ENCODE measurements around the gene ALKBH4. TPM values are rescaled to one million over a fixed set of nuclear protein-coding genes. Genes with fewer than 3 reads are reported as not detected.

Gene ALKBH4
- total and polyA plus RNA-seq, 2 of the 4 experiments (the other 2 are of a cell fraction) = 6.1 to 7.4 TPM

DNA sequence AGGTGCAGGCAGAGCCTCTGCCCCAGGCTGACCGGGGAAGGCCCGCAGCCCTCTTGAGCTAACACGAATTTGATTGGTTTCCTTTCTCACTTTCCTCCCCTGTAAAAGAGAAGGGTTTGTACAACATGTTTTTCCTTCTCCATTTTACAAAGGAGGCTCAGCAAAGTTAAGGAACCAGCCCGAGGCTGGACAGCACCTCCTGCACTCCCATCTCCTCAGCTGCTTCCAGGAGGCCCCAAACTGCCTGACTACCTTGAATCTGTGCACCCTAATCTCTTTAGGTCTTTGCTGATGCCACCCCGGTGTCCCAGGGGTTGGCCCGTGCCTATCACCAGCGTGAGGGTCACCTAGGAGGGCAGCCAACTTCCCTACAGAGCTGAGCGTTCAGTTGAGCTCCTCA lies 4.2 kb downstream of the ALKBH4 start:
- Histone ChIP-seq H3K4me3 (ENCODE audit: insufficient read depth, low read depth, low read length) (no peak overlapping the region), H4K8ac (ENCODE audit: low read depth in 2 of 2, low read length in 2 of 2) (no peak overlapping the region), H3K18ac (ENCODE audit: low read depth, low read length) (no peak overlapping the region), H2BK5ac (ENCODE audit: low read depth, low read length, poor library complexity, severe bottlenecking) (no peak overlapping the region), H3K4me2 (ENCODE audit: low read depth, low read length) (no peak overlapping the region), H3K23ac (ENCODE audit: low read depth, low read length) (no peak overlapping the region), H3K4me1 (ENCODE audit: control insufficient read depth, insufficient read depth, low read length) (peaks cover 12% of the 10 kb centered on the region), H3K27ac (ENCODE audit: insufficient read depth, low read length) (no peak overlapping the region), H3K4ac (ENCODE audit: low read depth, low read length) (no peak overlapping the region), H3K79me1 (ENCODE audit: low read depth in 1 of 2, low read length in 2 of 2) (peaks cover 16 to 55% of the 10 kb centered on the region in 2 experiments), H2BK20ac (ENCODE audit: low read depth, low read length) (no peak overlapping the region), H4K91ac (ENCODE audit: insufficient read depth, low read depth, low read length) (no peak overlapping the region), H4K20me1 (ENCODE audit: insufficient read depth, low read length) (peaks cover 12% of the 10 kb centered on the region), H3K9me3 (ENCODE audit: control insufficient read depth, insufficient read depth, low read length) (no peaks in the 10 kb centered on the region), H4K5ac (ENCODE audit: low read depth, low read length) (no peak overlapping the region), H3K27me3 (ENCODE audit: control insufficient read depth, insufficient read depth, low read length) (no peaks in the 10 kb centered on the region), H3K56ac (ENCODE audit: extremely low read depth, insufficient read depth, low read length) (no peak overlapping the region), H2AK5ac (ENCODE audit: low read depth, low read length) (no peak overlapping the region), H3K9ac (ENCODE audit: low read depth, low read length) (no peak overlapping the region), H2BK120ac (ENCODE audit: low read depth, low read length) (no peak overlapping the region), H3K9me1 (ENCODE audit: insufficient read depth, low read length) (peaks cover 5% of the 10 kb centered on the region), H2AFZ (replicated peaks; ENCODE audit: low read length, poor library complexity) (peak overlapping the region; percentile 58), H3K14ac (replicated peaks; ENCODE audit: low read depth, low read length) (no peak overlapping the region), H2AK9ac (replicated peaks; ENCODE audit: low read depth, low read length, poor library complexity) (no peak overlapping the region), H3K36me3 (ENCODE audit: control insufficient read depth, insufficient read depth, low read length) (peaks cover 26% of the 10 kb centered on the region), H2BK15ac (ENCODE audit: low read depth, low read length) (no peak overlapping the region)
- 100% methylated on average over 1 of the region's 8 CpGs; no CpG with 5 or more reads in 1 of the 2 experiments for WGBS, 2 experiments (ENCODE audit: extremely low coverage in 2 of 2, insufficient read length in 1 of 2)
- BruUV-seq (replicated peaks) = no TSS peak
- intact Hi-C loops (cut with micrococcal nuclease) (no loop called here), dilution Hi-C loops (cut with HindIII; ENCODE audit: low sequenced_read_pairs, unreplicated experiment) (no loop called here), in situ Hi-C loops (cut with MboI; ENCODE audit: low sequenced_read_pairs) (no loop called here)
- ChIA-PET POLR2A (ENCODE audit: unreplicated experiment) (no interaction called here), CTCF (no interaction called here)
- TF ChIP-seq, protein P1, sequence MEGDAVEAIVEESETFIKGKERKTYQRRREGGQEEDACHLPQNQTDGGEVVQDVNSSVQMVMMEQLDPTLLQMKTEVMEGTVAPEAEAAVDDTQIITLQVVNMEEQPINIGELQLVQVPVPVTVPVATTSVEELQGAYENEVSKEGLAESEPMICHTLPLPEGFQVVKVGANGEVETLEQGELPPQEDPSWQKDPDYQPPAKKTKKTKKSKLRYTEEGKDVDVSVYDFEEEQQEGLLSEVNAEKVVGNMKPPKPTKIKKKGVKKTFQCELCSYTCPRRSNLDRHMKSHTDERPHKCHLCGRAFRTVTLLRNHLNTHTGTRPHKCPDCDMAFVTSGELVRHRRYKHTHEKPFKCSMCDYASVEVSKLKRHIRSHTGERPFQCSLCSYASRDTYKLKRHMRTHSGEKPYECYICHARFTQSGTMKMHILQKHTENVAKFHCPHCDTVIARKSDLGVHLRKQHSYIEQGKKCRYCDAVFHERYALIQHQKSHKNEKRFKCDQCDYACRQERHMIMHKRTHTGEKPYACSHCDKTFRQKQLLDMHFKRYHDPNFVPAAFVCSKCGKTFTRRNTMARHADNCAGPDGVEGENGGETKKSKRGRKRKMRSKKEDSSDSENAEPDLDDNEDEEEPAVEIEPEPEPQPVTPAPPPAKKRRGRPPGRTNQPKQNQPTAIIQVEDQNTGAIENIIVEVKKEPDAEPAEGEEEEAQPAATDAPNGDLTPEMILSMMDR (conservative IDR thresholded peaks at IDR 0.05; ENCODE audit: low read depth, low read length) = no peak
- no peak for TF ChIP-seq RCOR1 (IDR thresholded peaks at IDR 0.05; ENCODE audit: insufficient replicate concordance, low read length)
- no peak for TF ChIP-seq POLR2A (IDR thresholded peaks at IDR 0.05; ENCODE audit: low read depth, low read length)
- no peak for TF ChIP-seq SMC3 (IDR thresholded peaks at IDR 0.05; ENCODE audit: low read depth, low read length)
- TF ChIP-seq, protein P2, sequence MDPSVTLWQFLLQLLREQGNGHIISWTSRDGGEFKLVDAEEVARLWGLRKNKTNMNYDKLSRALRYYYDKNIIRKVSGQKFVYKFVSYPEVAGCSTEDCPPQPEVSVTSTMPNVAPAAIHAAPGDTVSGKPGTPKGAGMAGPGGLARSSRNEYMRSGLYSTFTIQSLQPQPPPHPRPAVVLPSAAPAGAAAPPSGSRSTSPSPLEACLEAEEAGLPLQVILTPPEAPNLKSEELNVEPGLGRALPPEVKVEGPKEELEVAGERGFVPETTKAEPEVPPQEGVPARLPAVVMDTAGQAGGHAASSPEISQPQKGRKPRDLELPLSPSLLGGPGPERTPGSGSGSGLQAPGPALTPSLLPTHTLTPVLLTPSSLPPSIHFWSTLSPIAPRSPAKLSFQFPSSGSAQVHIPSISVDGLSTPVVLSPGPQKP (IDR thresholded peaks at IDR 0.05; ENCODE audit: borderline replicate concordance, low read depth, low read length) = no peak
- TF ChIP-seq MAZ (IDR thresholded peaks at IDR 0.05; ENCODE audit: borderline replicate concordance, low read depth, low read length) = no peak
- TF ChIP-seq RFX5 (IDR thresholded peaks at IDR 0.05; ENCODE audit: low read depth, low read length) = no peak
- no peak for TF ChIP-seq CHD1 (IDR thresholded peaks at IDR 0.05; ENCODE audit: low read depth, low read length)
- no peak for ATAC-seq (ENCODE audit: low read depth)
- DNase-seq = no peak
